Fibroblast of skin of right biceps (primary cell): ENCODE results near the gene ARRDC1.
A peak's percentile ranks its signal among the peaks of the same experiment; 100 is the strongest.

ENCODE experiments used
- DNase-seq: peaks from one replicate; pipeline ENCODE4 v3.0.0-alpha.2; 2013

The ARRDC1 gene

GRCh38 chr9:137642892-137643291 is 37.4 kb downstream of the ARRDC1 start:
- DNase-seq, result no peak

DNA sequence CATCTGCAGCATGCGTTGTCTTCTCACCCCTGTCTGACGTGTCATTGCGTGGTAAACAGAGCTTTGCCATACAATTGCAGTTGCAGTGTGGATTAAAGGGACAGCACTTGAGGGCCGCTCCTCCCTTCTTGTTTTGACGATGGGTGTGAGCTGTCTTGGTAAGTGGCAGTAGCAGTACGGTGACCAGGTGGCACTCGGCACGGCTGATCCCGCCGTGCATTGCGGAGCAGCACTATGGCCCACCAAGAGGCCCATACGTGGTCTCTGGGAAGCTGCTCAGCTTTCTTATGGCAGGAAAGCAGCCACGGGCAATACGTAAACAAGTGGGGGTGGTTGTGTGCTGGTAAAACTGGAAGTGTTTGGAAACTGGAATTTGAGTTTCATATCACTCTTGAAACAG is 38.4 kb downstream of the ARRDC1 start:
- DNase-seq, result no peak

DNA sequence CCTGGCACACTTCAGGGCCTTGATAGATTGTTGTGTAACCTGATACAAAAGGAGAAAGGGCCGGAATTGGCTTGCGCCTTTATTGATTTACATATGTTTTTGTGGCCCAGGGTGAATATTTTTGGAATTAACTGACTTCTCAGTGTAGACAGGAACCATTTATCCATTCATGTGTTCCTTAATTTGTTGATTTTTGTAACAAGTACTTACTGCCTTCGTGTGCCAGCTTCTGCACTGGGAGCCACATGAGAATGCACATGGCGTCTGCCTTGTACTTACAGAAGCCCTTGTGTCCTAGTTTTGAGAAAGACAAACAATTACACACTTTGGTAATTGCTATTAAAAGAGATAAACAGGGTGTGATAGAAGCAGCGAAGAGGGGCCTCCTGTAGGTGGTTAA is 39.7 kb downstream of the ARRDC1 start:
- DNase-seq, result no peak

- DNase-seq, result no peak
Observed at GRCh38 chr9:137646341-137646740, 40.9 kb downstream of the ARRDC1 start.

GRCh38 chr9:137647096-137647714 is 41.7 kb downstream of the ARRDC1 start:
- DNase-seq, result no peak

DNA sequence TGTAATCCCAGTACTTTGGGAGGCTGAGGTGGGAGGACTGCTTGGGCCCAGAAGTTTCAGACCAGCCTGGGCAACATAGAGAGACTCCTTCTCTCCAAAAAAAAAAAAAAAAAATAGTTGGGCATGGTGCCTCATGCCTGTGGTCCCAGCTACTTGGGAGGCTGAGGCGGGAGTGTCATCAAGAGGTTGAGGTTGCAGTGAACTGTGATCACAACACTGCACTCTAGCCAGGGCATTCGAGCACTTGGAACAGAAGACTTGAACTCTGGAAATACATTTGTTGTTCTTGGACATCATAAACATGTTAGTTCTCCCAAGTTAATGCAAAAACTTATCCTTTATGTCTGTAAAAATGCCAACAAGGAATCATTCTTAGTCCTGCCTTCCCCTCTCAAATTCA is 42.9 kb downstream of the ARRDC1 start:
- DNase-seq, result peak; percentile 16

DNA sequence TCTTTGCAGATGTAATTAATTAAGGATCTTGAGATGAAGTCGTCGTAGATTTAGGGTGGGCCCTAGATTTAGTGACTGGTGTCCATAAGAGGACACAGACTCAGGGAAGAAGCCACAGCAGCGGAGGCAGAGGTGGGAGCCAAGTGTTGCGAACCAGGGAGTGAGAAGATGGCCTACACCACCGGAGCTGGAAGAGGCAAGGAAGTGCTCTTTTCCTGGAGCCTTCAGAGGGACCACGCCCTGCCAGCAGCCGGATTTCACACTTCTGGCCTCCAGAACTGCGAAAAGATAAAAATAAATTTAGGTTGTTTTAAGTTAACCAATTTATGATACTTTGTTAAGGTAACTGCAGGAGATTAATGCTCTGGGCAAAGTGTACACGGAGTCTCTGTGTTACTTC is 44.1 kb downstream of the ARRDC1 start:
- DNase-seq, result no peak

DNA sequence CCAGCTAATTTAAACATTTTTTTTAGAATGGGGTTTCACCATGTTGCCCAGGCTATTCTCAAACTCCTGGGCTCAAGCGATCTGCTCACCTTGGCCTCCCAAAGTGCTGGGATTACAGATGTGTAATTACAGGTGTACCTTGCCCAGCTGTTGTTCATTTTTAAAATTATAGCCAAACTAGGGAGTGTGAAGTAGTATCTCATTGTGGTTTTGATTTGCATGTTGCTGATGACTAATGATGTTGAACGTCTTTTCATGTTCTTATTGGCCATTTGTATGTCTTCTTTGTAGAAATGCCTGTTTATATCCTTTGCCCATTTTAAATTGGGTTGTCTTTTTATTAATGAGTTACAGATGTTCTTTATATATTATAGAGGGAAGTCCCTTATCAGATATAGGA is 44.8 kb downstream of the ARRDC1 start:
- no peak for DNase-seq

DNA sequence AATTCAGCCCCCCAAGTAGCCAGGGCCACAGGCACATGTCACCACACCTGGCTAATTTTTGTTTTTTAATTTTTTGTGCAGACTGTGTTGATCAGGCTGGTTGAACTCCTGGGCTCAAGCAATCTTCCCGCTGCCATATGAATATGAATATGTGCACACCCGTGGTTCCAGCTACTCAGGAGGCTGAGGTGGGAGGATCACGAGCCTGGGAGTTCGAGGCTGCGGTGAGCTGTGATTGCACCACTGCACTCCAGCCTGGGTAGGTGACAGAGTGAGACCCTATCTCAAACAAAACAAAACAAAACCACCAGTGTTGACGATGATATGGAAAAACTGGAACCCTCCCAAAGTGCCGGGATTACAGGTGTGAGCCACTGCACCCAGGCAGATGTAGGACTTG is 45.3 kb downstream of the ARRDC1 start:
- DNase-seq, result no peak

DNA sequence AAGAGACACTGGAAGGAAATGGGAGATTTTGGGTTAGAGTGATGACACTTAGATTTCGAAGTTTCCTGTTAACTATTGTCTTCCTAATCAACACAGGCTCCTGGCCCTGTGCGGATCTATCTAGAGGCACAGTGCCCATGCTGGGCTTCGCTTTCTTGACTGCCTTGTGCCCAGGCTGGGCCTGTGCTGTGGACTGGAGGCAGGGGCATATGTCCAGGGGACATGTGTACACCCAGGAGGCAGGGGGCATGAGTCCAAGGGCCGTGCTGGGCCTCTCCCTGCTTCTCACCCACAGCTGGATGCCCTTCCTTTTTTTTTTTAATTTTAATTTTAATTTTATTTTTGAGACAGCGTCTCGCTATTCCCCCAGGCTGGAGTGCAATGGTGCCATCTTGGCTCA is 50.9 kb downstream of the ARRDC1 start:
- no peak for DNase-seq

DNA sequence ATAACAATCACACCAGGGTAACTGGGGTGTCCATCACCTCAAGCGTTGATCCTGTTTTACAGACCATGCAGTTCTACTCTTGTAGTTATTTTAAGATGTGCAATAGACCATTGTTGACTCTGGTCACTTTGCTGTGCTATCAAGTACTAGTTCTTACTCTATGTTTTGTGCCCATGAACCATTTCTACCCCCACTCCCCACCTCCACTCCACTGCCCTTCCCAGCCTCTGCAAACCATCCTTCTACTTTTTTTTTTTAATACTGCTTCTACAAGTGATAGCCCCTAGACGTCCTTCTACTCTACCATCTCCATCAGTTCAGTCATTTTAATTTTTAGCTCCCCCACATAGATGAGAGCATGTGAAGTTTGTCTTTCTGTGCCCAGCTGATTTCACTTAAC is 52.1 kb downstream of the ARRDC1 start:
- no peak for DNase-seq

GRCh38 chr9:137658781-137659180 is 53.3 kb downstream of the ARRDC1 start:
- DNase-seq, result no peak

GRCh38 chr9:137660144-137660543 is 54.7 kb downstream of the ARRDC1 start:
- DNase-seq, result no peak

DNA sequence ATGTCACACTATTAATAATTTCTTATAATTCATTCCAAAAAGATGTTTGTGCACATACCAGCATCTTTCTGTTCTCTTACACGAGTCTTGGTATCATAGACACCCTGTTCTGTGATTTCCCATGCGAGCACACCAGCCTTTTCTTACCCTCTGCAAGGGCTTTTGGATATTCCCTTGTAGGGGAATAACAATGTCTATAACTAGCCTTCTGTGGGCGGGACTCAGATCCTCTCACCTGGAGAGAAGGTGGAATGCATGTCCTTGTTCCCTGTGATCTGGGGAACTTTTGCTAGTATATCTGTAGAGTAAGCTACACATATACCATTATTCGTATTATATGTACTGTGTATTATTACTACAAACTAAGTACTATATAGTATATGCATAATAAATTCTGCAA is 58.1 kb downstream of the ARRDC1 start:
- DNase-seq, result no peak

- no peak for DNase-seq
Observed at GRCh38 chr9:137664676-137665075, 59.2 kb downstream of the ARRDC1 start.
